Measurements from ENCODE around the gene ZNF536.

DNA sequence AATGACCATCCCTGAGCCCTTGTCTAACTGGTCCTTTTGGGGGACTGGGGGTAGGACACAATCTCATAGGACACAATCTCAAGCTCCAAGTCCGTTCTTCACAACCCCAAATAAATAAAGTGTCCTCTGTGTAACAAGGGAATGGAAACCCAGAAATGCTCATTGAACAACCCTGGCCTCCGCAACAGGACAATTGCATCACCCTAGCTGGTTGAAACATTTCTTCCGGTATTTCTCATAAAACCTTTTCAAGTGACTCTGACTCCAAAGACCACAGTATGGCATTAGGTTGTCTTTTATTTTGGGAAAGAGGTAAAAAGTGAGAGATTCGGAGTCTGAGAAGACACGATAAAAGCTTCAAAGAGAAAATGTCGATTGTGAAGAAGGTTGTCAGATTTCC, 186.6 kb downstream of the ZNF536 start:
- TF ChIP-seq POLR2A (IDR thresholded peaks at IDR 0.05) = no peak
- TF ChIP-seq CTCF (IDR thresholded peaks at IDR 0.05) = no peak
